ENCODE measurements around the gene AK1. TPM values are rescaled to one million over a fixed set of nuclear protein-coding genes. Genes with fewer than 3 reads are reported as not detected.

Gene AK1
- total and polyA plus RNA-seq, 2 donors (not counting 3 experiments of a cell fraction or from before 2014, with no cell fraction given) = 115 to 148 TPM

GRCh38 chr9:127854960-127855359 lies 22.5 kb downstream of the AK1 start:
- DNase-seq (ENCODE audit: low read depth, low spot score) (peak; percentile 21), FAIRE-seq (no peak)
- Histone ChIP-seq H3K4me3 (replicated peaks in 1 of 3; ENCODE audit: insufficient read depth in 1 of 3, low read depth in 1 of 3, low read length in 3 of 3) (peak overlapping the region in 1 of 3 experiments; percentile 81), H3K4me2 (ENCODE audit: insufficient read depth, low read length) (no peak overlapping the region), H3K9me1 (replicated peaks; ENCODE audit: control insufficient read depth, extremely low read depth, insufficient read depth, low read length) (no peaks in the 10 kb centered on the region), H2AFZ (ENCODE audit: low read depth, low read length) (no peak overlapping the region), H3K36me3 (ENCODE audit: control insufficient read depth in 2 of 2, extremely low read depth in 1 of 2, insufficient read depth in 2 of 2, low read length in 2 of 2) (peaks cover 7 to 15% of the 10 kb centered on the region in 2 experiments), H3K27me3 (ENCODE audit: control insufficient read depth in 2 of 2, insufficient read depth in 2 of 2, low read length in 2 of 2) (no peaks in the 10 kb centered on the region), H3K9ac (replicated peaks; ENCODE audit: extremely low read depth, insufficient read depth, low read length) (no peak overlapping the region), H4K20me1 (replicated peaks; ENCODE audit: control insufficient read depth, extremely low read depth, insufficient read depth, low read length) (no peaks in the 10 kb centered on the region), H3K27ac (ENCODE audit: insufficient read depth, low read depth, low read length) (peak overlapping the region; percentile 63), H3K79me2 (ENCODE audit: control insufficient read depth, insufficient read depth, low read length) (peaks cover 50% of the 10 kb centered on the region), H3K9me3 (replicated peaks; ENCODE audit: control insufficient read depth, insufficient read depth, low read length) (no peaks in the 10 kb centered on the region), H3K4me1 (ENCODE audit: control insufficient read depth, extremely low read depth, insufficient read depth, low read length) (peaks cover 31% of the 10 kb centered on the region)
- ChIA-PET POLR2A (interaction anchor here (0.6 to 4.1 kb wide), 4 partner anchors 10 to 43 kb away, joined by 3 to 14 read pairs (median 4); no protein-coding TSS in a partner anchor), CTCF (interaction anchor here (0.8 to 6.3 kb wide), 17 partner anchors 9 to 286 kb away, joined by 3 to 101 read pairs (median 3); partner anchors contain the start of genes CDK9 and TOR2A)
- TF ChIP-seq MAX (IDR thresholded peaks at IDR 0.05; ENCODE audit: insufficient read depth, insufficient read length) = no peak
- no peak for TF ChIP-seq JUN (IDR thresholded peaks at IDR 0.05; ENCODE audit: borderline replicate concordance, insufficient read depth, insufficient read length, low read depth)
- TF ChIP-seq GATA2 (IDR thresholded peaks at IDR 0.05; ENCODE audit: insufficient read depth, insufficient read length, low read depth, low read length) = no peak
- no peak for TF ChIP-seq MYC (IDR thresholded peaks at IDR 0.05; ENCODE audit: low read depth, low read length)
- no peak for TF ChIP-seq POLR2AphosphoS5 (IDR thresholded peaks at IDR 0.05; ENCODE audit: insufficient read depth, low read depth, low read length)
- dilution Hi-C loops (cut with MboI; ENCODE audit: extremely low pct_ligation_motif_present, low sequenced_read_pairs) = no loop called here
- BruUV-seq (replicated peaks) = no TSS peak
- intact Hi-C loops (cut with micrococcal nuclease) = loop anchor here (1.0 to 2.0 kb wide), 3 partner anchors 10 to 52 kb away; partner anchors contain the start of gene FPGS

- dilution Hi-C loops (cut with MboI; ENCODE audit: extremely low pct_ligation_motif_present, low sequenced_read_pairs) = no loop called here
Observed at GRCh38 chr9:127854184-127854806, 23.2 kb downstream of the AK1 start, which contains the start of gene ENG. Gene ENG, minus strand, starts transcription at chr9:127854658. Its CDS starts 303 bp downstream, at chr9:127854355.

More at GRCh38 chr9:127854184-127854806, 23.2 kb downstream of the AK1 start, which contains the start of gene ENG:
- no peaks in the 10 kb centered on the region for H4K20me1 ChIP-seq (replicated peaks; ENCODE audit: control insufficient read depth, extremely low read depth, insufficient read depth, low read length)
- no peak within 1 kb of the TSS for H2AFZ ChIP-seq (ENCODE audit: low read depth, low read length)
- POLR2A ChIA-PET = interaction anchor here (0.6 to 4.1 kb wide), 4 partner anchors 10 to 184 kb away, joined by 4 to 14 read pairs (median 8); no protein-coding TSS in a partner anchor
- H3K9me1 ChIP-seq (replicated peaks; ENCODE audit: control insufficient read depth, extremely low read depth, insufficient read depth, low read length) = no peaks in the 10 kb centered on the region
- H3K27me3 ChIP-seq (ENCODE audit: control insufficient read depth in 2 of 2, insufficient read depth in 2 of 2, low read length in 2 of 2) = no peaks in the 10 kb centered on the region
- H3K4me3 ChIP-seq (replicated peaks in 1 of 3; ENCODE audit: insufficient read depth in 1 of 3, low read depth in 1 of 3, low read length in 3 of 3) = peak within 1 kb of the TSS; percentile 81 to 99 (median 97)
- intact Hi-C loops (cut with micrococcal nuclease) = loop anchor here (1.0 to 2.0 kb wide), 3 partner anchors 9 to 51 kb away; partner anchors contain the start of gene FPGS
- TF ChIP-seq MAX (IDR thresholded peaks at IDR 0.05; ENCODE audit: insufficient read depth, insufficient read length) (peak; percentile 64), POLR2A (IDR thresholded peaks at IDR 0.05; ENCODE audit: low read depth, low read length) (peak; percentile 98), CTCF (IDR thresholded peaks at IDR 0.05; ENCODE audit: extremely low read depth in 1 of 2, insufficient read depth in 1 of 2, low read depth in 1 of 2, low read length in 2 of 2) (peak in 1 of 2 donors; percentile 26), GATA2 (IDR thresholded peaks at IDR 0.05; ENCODE audit: insufficient read depth, insufficient read length, low read depth, low read length) (no peak), POLR2AphosphoS5 (IDR thresholded peaks at IDR 0.05; ENCODE audit: insufficient read depth, low read depth, low read length) (peak; percentile 98), EZH2 (IDR thresholded peaks at IDR 0.05; ENCODE audit: borderline replicate concordance, low read depth, low read length, severe bottlenecking) (no peak), MYC (IDR thresholded peaks at IDR 0.05; ENCODE audit: low read depth, low read length) (no peak)
- peaks cover 38% of the 10 kb centered on the region for H3K4me1 ChIP-seq (ENCODE audit: control insufficient read depth, extremely low read depth, insufficient read depth, low read length)
- no peaks in the 10 kb centered on the region for H3K9me3 ChIP-seq (replicated peaks; ENCODE audit: control insufficient read depth, insufficient read depth, low read length)
- peaks cover 10 to 20% of the 10 kb centered on the region in 2 experiments for H3K36me3 ChIP-seq (ENCODE audit: control insufficient read depth in 2 of 2, extremely low read depth in 1 of 2, insufficient read depth in 2 of 2, low read length in 2 of 2)
- FAIRE-seq (peak; percentile 97), DNase-seq (ENCODE audit: low read depth, low spot score) (peak; percentile 63)
- peak within 1 kb of the TSS; percentile 94 for H3K9ac ChIP-seq (replicated peaks; ENCODE audit: extremely low read depth, insufficient read depth, low read length)
- H3K79me2 ChIP-seq (ENCODE audit: control insufficient read depth, insufficient read depth, low read length) = peaks cover 56% of the 10 kb centered on the region
- H3K4me2 ChIP-seq (ENCODE audit: insufficient read depth, low read length) = peak within 1 kb of the TSS; percentile 91
- BruUV-seq (replicated peaks) = TSS peak; percentile 67
- CTCF ChIA-PET = interaction anchor here (0.6 to 6.3 kb wide), 18 partner anchors 9 to 286 kb away, joined by 3 to 101 read pairs (median 4); partner anchors contain the start of gene CDK9
- H3K27ac ChIP-seq (ENCODE audit: insufficient read depth, low read depth, low read length) = peak within 1 kb of the TSS; percentile 82

All from endothelial cell of umbilical vein (primary cell).